H1 (cell line): ENCODE data around the gene ABCC10. TPM values are rescaled to one million over a fixed set of nuclear protein-coding genes. Genes with fewer than 3 reads are reported as not detected.

ENCODE experiments used
- CTCF ChIA-PET: fragments of 300-600 bp; sonication (Branson Sonifier 250); formaldehyde crosslinking; loops from one replicate; lab custom pipeline; 2021; ENCODE audit not compliant: partially characterized antibody; lab: Charles Lee
- POLR2A ChIA-PET: fragments of 300-600 bp; sonication (Branson Sonifier 250); formaldehyde crosslinking; loops from one replicate; lab custom pipeline; 2021; ENCODE audit warnings: inconsistent platforms; ENCODE audit not compliant: partially characterized antibody; lab: Charles Lee
- DNase-seq, 2 experiments: peaks; one replicate each; pipeline versions ENCODE4 v3.0.0 to v3.0.0-alpha.2; 2010 to 2022; ENCODE audit warnings: low spot score in 2 of 2, low read depth in 1 of 2, mixed read lengths in 1 of 2
- FAIRE-seq: peaks from 2 replicates; lab custom pipeline; 2011; peaks lifted over from hg19 to GRCh38; lab: Jason Lieb, UNC
- H2AFZ ChIP-seq: 2 replicates; pipeline ENCODE4 v1.8.1; 2012; ENCODE audit warnings: low read length, inconsistent platforms
- H2AK5ac ChIP-seq: 2 replicates; pipeline ENCODE4 v1.6.1; 2013; ENCODE audit warnings: low read depth, low read length
- H2BK120ac ChIP-seq: replicated peaks from 2 replicates; pipeline ENCODE3; 2013; ENCODE audit warnings: low read depth, low read length, inconsistent platforms
- H2BK12ac ChIP-seq: 2 replicates; pipeline ENCODE4 v1.6.1; 2013; ENCODE audit warnings: low read depth, low read length
- H2BK15ac ChIP-seq: 2 replicates; pipeline ENCODE4 v1.6.1; 2013; ENCODE audit warnings: low read length
- H2BK20ac ChIP-seq: 2 replicates; pipeline ENCODE4 v1.6.1; 2013; ENCODE audit warnings: low read length
- H2BK5ac ChIP-seq: 2 replicates; pipeline ENCODE4 v1.6.1; 2013; ENCODE audit warnings: low read depth, low read length
- H3K14ac ChIP-seq: 2 replicates; pipeline ENCODE4 v1.6.1; 2013; ENCODE audit warnings: inconsistent platforms; ENCODE audit not compliant: insufficient read length
- H3K18ac ChIP-seq: 2 replicates; pipeline ENCODE4 v1.6.1; 2013; ENCODE audit warnings: low read length; ENCODE audit errors: extremely low read depth
- H3K23ac ChIP-seq: 2 replicates; pipeline ENCODE4 v1.6.1; 2013; ENCODE audit warnings: inconsistent platforms; ENCODE audit not compliant: insufficient read length
- H3K23me2 ChIP-seq: 2 replicates; pipeline ENCODE4 v1.6.1; 2013; ENCODE audit warnings: low read depth, low read length
- H3K27ac ChIP-seq: 2 replicates; pipeline ENCODE4 v1.6.1; 2011; ENCODE audit warnings: low read depth, low read length, inconsistent platforms
- H3K27me3 ChIP-seq, 4 experiments: replicated peaks in 1 of 4; 1 replicate in 1 of 4; 2 replicates in 3 of 4; pipeline versions ENCODE4 v1.6.1 to v1.8.1; 2011 to 2013; ENCODE audit warnings: low read length in 3 of 4, mild to moderate bottlenecking in 3 of 4, inconsistent platforms in 2 of 4, mixed read lengths in 2 of 4, moderate library complexity in 1 of 4; ENCODE audit not compliant: control insufficient read depth in 3 of 4, insufficient read depth in 3 of 4; ENCODE audit errors: extremely low read depth in 1 of 4
- H3K36me3 ChIP-seq, 4 experiments: 2 replicates each; pipeline versions ENCODE4 v1.6.1 to v1.8.1; 2011 to 2013; ENCODE audit warnings: mild to moderate bottlenecking in 4 of 4, low read length in 3 of 4, moderate library complexity in 2 of 4, control low read depth in 1 of 4, inconsistent platforms in 1 of 4; ENCODE audit not compliant: insufficient read depth in 4 of 4, control insufficient read depth in 2 of 4
- H3K4ac ChIP-seq: replicated peaks from 2 replicates; pipeline ENCODE3; 2013; ENCODE audit warnings: low read length, low read depth, mixed read lengths, inconsistent platforms; ENCODE audit not compliant: insufficient read length
- H3K4me1 ChIP-seq, 4 experiments: replicated peaks in 1 of 4; 1 replicate in 1 of 4; 2 replicates in 3 of 4; pipeline versions ENCODE4 v1.6.1 to v1.8.1; 2011 to 2013; ENCODE audit warnings: low read length in 3 of 4, inconsistent platforms in 2 of 4, mixed read lengths in 1 of 4; ENCODE audit not compliant: insufficient read depth in 4 of 4, control insufficient read depth in 3 of 4
- H3K4me2 ChIP-seq, 2 experiments: 2 replicates each; pipeline versions ENCODE4 v1.6.1 to v1.8.1; 2011 to 2013; ENCODE audit warnings: low read depth in 2 of 2, low read length in 2 of 2, control low read depth in 1 of 2, inconsistent platforms in 1 of 2, mild to moderate bottlenecking in 1 of 2; ENCODE audit not compliant: insufficient read depth in 1 of 2
- H3K4me3 ChIP-seq, 4 experiments: fragments of 200-600, 300-600 bp in 1 of 4; sonication (generic), shearing (Covaris generic), sonication (Bioruptor Twin) in 1 of 4; 2 replicates each; pipeline versions ENCODE4 v1.5.1 to v1.8.1; 2011 to 2016; ENCODE audit warnings: low read length in 4 of 4, low read depth in 3 of 4, control low read depth in 2 of 4, inconsistent platforms in 2 of 4, mild to moderate bottlenecking in 2 of 4, mixed read lengths in 1 of 4, moderate library complexity in 1 of 4; ENCODE audit not compliant: insufficient read depth in 2 of 4; ENCODE audit errors: extremely low read depth in 1 of 4
- H3K56ac ChIP-seq: replicated peaks from 2 replicates; pipeline ENCODE3; 2013; ENCODE audit warnings: low read depth, mild to moderate bottlenecking, mixed read lengths, low read length, inconsistent platforms; ENCODE audit not compliant: insufficient read length
- H3K79me1 ChIP-seq: 2 replicates; pipeline ENCODE4 v1.6.1; 2013; ENCODE audit warnings: low read depth, low read length, control low read depth
- H3K79me2 ChIP-seq, 2 experiments: 2 replicates each; pipeline versions ENCODE4 v1.6.1 to v1.8.1; 2012 to 2013; ENCODE audit warnings: low read length in 2 of 2, mild to moderate bottlenecking in 2 of 2, inconsistent platforms in 1 of 2; ENCODE audit not compliant: insufficient read depth in 2 of 2, control insufficient read depth in 1 of 2
- H3K9ac ChIP-seq, 4 experiments: replicated peaks in 1 of 4; 1 replicate in 1 of 4; 2 replicates in 3 of 4; pipeline versions ENCODE4 v1.6.1 to v1.8.1; 2011 to 2013; ENCODE audit warnings: low read depth in 3 of 4, low read length in 3 of 4, control low read depth in 2 of 4, mild to moderate bottlenecking in 2 of 4, moderate library complexity in 2 of 4, inconsistent platforms in 1 of 4; ENCODE audit errors: extremely low read depth in 1 of 4
- H3K9me3 ChIP-seq, 2 experiments: 2 replicates each; pipeline versions ENCODE4 v1.6.1 to v1.8.1; 2012 to 2013; ENCODE audit warnings: mild to moderate bottlenecking in 2 of 2, moderate library complexity in 2 of 2, control low read depth in 1 of 2, inconsistent platforms in 1 of 2, low read depth in 1 of 2, low read length in 1 of 2, mixed read lengths in 1 of 2; ENCODE audit not compliant: insufficient read depth in 2 of 2
- H4K20me1 ChIP-seq, 2 experiments: replicated peaks in 1 of 2; 2 replicates each; pipeline versions ENCODE3 to v1.8.1; 2011 to 2013; ENCODE audit warnings: inconsistent platforms in 2 of 2, low read length in 2 of 2, mild to moderate bottlenecking in 1 of 2; ENCODE audit not compliant: insufficient read depth in 2 of 2, control insufficient read depth in 1 of 2
- H4K5ac ChIP-seq: 2 replicates; pipeline ENCODE4 v1.6.1; 2013; ENCODE audit warnings: low read length, low read depth, mixed read lengths, inconsistent platforms; ENCODE audit not compliant: insufficient read length
- H4K8ac ChIP-seq: 2 replicates; pipeline ENCODE4 v1.8.0; 2013; ENCODE audit warnings: mild to moderate bottlenecking, moderate library complexity, low read length, inconsistent platforms; ENCODE audit not compliant: insufficient read depth; ENCODE audit errors: extremely low read depth
- H4K91ac ChIP-seq: replicated peaks from 2 replicates; pipeline ENCODE3; 2013; ENCODE audit warnings: low read length, mixed read lengths, inconsistent platforms; ENCODE audit not compliant: insufficient read length
- BCL11A ChIP-seq, 2 experiments: IDR thresholded peaks; one replicate each; pipeline ENCODE4 v1.6.1; 2011; ENCODE audit warnings: low read depth in 2 of 2, low read length in 2 of 2, mild to moderate bottlenecking in 2 of 2
- CEBPB ChIP-seq: IDR thresholded peaks from 2 replicates; pipeline ENCODE4 v1.6.1; 2012; ENCODE audit warnings: low read depth, low read length
- CHD1 ChIP-seq: IDR thresholded peaks from 2 replicates; pipeline ENCODE4 v1.6.1; 2012; ENCODE audit warnings: low read depth, low read length, improper control_type of control experiment
- E2F6 ChIP-seq: IDR thresholded peaks from 2 replicates; pipeline ENCODE4 v1.6.1; 2012; ENCODE audit warnings: inconsistent platforms
- EZH2 ChIP-seq: fragments of 200-600 bp; sonication (generic); IDR thresholded peaks from 2 replicates; pipeline ENCODE4 v1.7.1; 2012; ENCODE audit warnings: low read depth, mild to moderate bottlenecking, moderate library complexity, low read length, inconsistent platforms; ENCODE audit not compliant: severe bottlenecking
- HDAC6 ChIP-seq: IDR thresholded peaks from one replicate; pipeline ENCODE4 v1.7.1; 2012; ENCODE audit warnings: low read depth, mild to moderate bottlenecking, inconsistent platforms, low read length, moderate library complexity
- JUN ChIP-seq: IDR thresholded peaks from 2 replicates; pipeline ENCODE4 v1.6.1; 2011; ENCODE audit warnings: low read depth, mild to moderate bottlenecking, improper control_type of control experiment, low read length
- MAX ChIP-seq: IDR thresholded peaks from 2 replicates; pipeline ENCODE4 v1.6.1; 2012; ENCODE audit warnings: inconsistent platforms
- POLR2A ChIP-seq, 2 experiments: IDR thresholded peaks; 1 replicate in 1 of 2; 2 replicates in 1 of 2; pipeline ENCODE4 v1.6.1; 2011; ENCODE audit warnings: low read depth in 2 of 2, low read length in 2 of 2, mild to moderate bottlenecking in 2 of 2; ENCODE audit errors: control extremely low read depth in 1 of 2
- TAF7 ChIP-seq: optimal IDR thresholded peaks from 2 replicates; pipeline ENCODE3; 2011; ENCODE audit warnings: low read depth, mild to moderate bottlenecking, inconsistent platforms, low read length, moderate library complexity, borderline replicate concordance
- TCF12 ChIP-seq: IDR thresholded peaks from 2 replicates; pipeline ENCODE4 v1.6.1; 2011; ENCODE audit warnings: low read depth, mild to moderate bottlenecking, low read length
- ZNF274 ChIP-seq: IDR thresholded peaks from 2 replicates; pipeline ENCODE4 v1.7.0; 2012; ENCODE audit warnings: low read length, borderline replicate concordance; ENCODE audit errors: extremely low read depth
- WGBS, 2 experiments: shearing (Covaris generic) in 1 of 2; methylation state at CpG; one replicate each; pipeline versions ENCODE4 v1.1.6 to v1.1.7; 2013 to 2015; ENCODE audit warnings: low lambda C conversion rate in 2 of 2, mixed read lengths in 2 of 2, inconsistent platforms in 1 of 2, low coverage in 1 of 2, missing lambda C conversion rate in 1 of 2; ENCODE audit not compliant: insufficient replicate concordance in 2 of 2, insufficient coverage in 1 of 2, insufficient read length in 1 of 2; ENCODE audit errors: extremely low coverage in 1 of 2, missing lambda C conversion rate in 1 of 2; 5-methylcytosine and 5-hydroxymethylcytosine counted together
- polyA plus RNA-seq, 7 experiments: library from polyadenylated mRNA; depleted of rRNA in 3 of 7; stranded (reverse) in 5 of 7; unstranded in 2 of 7; fragments of >200 nt in 5 of 7; fragments of 200-250 nt in 2 of 7; gene quantifications; 1 replicate in 5 of 7; 2 replicates in 1 of 7; 4 replicates in 1 of 7; pipeline versions ENCODE4 v1.2.1 to v1.2.3, GENCODE V29; 2011 to 2013; ENCODE audit warnings: missing spikeins in 2 of 7, mixed read lengths in 2 of 7
- total RNA-seq: library from RNA; stranded (reverse); fragmentation: NEBNext Ultra II Directional; extraction: Animal tissue kit (Norgen Biotek cat#: 25700); gene quantifications from 2 replicates; pipeline ENCODE4 v1.2.1, GENCODE V29; 2021

ABCC10 gene
- total and polyA plus RNA-seq, 2 of the 8 experiments (the other 6 are each of a cell fraction or from before 2014, with no cell fraction given) = 15.5 to 24.6 TPM

GRCh38 chr6:43444036-43444435, 16.7 kb downstream of the ABCC10 start:
- Histone ChIP-seq H3K36me3 (peaks cover 0 to 22% (median 9%) of the 10 kb centered on the region in 4 experiments; a peak in 5 of 8 replicates), H3K9me3 (no peaks in the 10 kb centered on the region), H2AFZ (no peak overlapping the region), H3K4ac (no peak overlapping the region), H3K79me1 (no peaks in the 10 kb centered on the region), H2AK5ac (no peak overlapping the region), H3K27me3 (no peaks in the 10 kb centered on the region), H2BK120ac (no peak overlapping the region), H3K9ac (no peak overlapping the region), H3K56ac (no peak overlapping the region), H2BK12ac (no peak overlapping the region), H2BK20ac (no peak overlapping the region), H4K91ac (no peak overlapping the region), H2BK5ac (no peak overlapping the region), H4K8ac (no peak overlapping the region), H3K18ac (no peak overlapping the region), H3K27ac (no peak overlapping the region), H3K79me2 (no peaks in the 10 kb centered on the region), H2BK15ac (no peak overlapping the region), H3K23me2 (no peaks in the 10 kb centered on the region), H3K23ac (no peak overlapping the region), H3K4me1 (no peaks in the 10 kb centered on the region), H3K4me2 (no peak overlapping the region), H4K20me1 (peaks cover 0 to 5% of the 10 kb centered on the region in 2 experiments), H3K14ac (no peak overlapping the region), H3K4me3 (no peak overlapping the region), H4K5ac (no peak overlapping the region)
- TF ChIP-seq CEBPB (no peak), CHD1 (no peak), TCF12 (no peak), POLR2A (IDR thresholded peaks at IDR 0.05; ENCODE audit: control extremely low read depth in 1 of 2, low read depth in 2 of 2, low read length in 2 of 2) (no peak), ZNF274 (no peak), E2F6 (no peak), BCL11A (IDR thresholded peaks at IDR 0.05; ENCODE audit: low read depth in 2 of 2, low read length in 2 of 2) (no peak), HDAC6 (no peak), MAX (no peak), JUN (no peak), EZH2 (no peak), TAF7 (no peak)
- ChIA-PET CTCF (interaction anchor here (0.8 to 3.5 kb wide), 10 partner anchors 10 to 66 kb away, joined by 3 to 16 read pairs (median 4); partner anchors contain the start of gene LRRC73), POLR2A (interaction anchor here (1.0 to 2.2 kb wide), 5 partner anchors 8 to 63 kb away, joined by 3 to 11 read pairs (median 3); no protein-coding TSS in a partner anchor)
- WGBS, 2 experiments = 91% methylated on average over 10 of the region's 10 CpGs; no CpG with 5 or more reads in 1 of the 2 experiments
- DNase-seq (no peak), FAIRE-seq (no peak)
